Ovary (tissue), 3 donors: ENCODE measurements around the gene KAT6B.

Experiments used
- EP300 ChIP-seq: sonication (generic); formaldehyde crosslinking; IDR thresholded peaks from one replicate; pipeline ENCODE4 v1.6.1; 2017; ENCODE audit warnings: antibody characterized with exemption
- POLR2A ChIP-seq: fragments of 450-650 bp; IDR thresholded peaks from one replicate; pipeline ENCODE4 v1.6.1; 2017; ENCODE audit warnings: antibody characterized with exemption, mild to moderate bottlenecking, moderate library complexity
- TF ChIP-seq, protein P1 (sequence below), 3 donors: fragments of 450-650 bp in 2 of 3; fragments of 200-600 bp in 1 of 3; IDR thresholded peaks; one replicate each; pipeline versions ENCODE4 v1.5.1 to v1.8.0; 2016 to 2022; ENCODE audit warnings: antibody characterized with exemption in 3 of 3, mild to moderate bottlenecking in 1 of 3
- donor health status: DM: no; HTN: no; CAD: no.

DNA sequence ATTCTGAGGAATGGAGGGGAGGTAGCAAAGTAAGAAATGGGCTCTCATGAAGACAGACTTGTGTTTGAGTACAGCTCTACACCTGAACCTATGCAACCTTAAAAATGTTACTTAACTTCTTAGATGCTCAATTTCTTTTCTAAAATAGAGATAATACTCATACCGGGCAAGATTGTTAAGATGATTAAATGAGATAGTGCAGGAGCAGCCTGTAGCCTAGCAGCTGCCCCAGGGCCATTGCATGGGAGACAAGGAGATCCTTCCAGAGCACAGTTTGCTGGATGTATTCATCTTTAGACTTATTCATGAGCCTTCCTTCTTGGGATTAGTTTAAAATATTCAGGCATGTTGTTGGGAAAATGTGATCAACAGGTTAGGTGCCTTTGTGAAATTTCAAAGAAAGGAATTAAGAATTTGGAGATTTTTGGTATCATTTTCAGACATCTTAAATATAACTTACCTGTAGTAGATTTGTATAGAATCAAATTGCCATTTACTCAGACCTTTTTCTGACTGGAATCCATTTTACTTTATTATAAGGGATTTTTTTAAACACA is 130.2 kb downstream of the KAT6B start:
- TF ChIP-seq, protein P1, sequence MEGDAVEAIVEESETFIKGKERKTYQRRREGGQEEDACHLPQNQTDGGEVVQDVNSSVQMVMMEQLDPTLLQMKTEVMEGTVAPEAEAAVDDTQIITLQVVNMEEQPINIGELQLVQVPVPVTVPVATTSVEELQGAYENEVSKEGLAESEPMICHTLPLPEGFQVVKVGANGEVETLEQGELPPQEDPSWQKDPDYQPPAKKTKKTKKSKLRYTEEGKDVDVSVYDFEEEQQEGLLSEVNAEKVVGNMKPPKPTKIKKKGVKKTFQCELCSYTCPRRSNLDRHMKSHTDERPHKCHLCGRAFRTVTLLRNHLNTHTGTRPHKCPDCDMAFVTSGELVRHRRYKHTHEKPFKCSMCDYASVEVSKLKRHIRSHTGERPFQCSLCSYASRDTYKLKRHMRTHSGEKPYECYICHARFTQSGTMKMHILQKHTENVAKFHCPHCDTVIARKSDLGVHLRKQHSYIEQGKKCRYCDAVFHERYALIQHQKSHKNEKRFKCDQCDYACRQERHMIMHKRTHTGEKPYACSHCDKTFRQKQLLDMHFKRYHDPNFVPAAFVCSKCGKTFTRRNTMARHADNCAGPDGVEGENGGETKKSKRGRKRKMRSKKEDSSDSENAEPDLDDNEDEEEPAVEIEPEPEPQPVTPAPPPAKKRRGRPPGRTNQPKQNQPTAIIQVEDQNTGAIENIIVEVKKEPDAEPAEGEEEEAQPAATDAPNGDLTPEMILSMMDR (IDR thresholded peaks at IDR 0.05) = no peak
- TF ChIP-seq POLR2A (no peak), EP300 (no peak)
